ENCODE results near the gene LDLR.

DNA sequence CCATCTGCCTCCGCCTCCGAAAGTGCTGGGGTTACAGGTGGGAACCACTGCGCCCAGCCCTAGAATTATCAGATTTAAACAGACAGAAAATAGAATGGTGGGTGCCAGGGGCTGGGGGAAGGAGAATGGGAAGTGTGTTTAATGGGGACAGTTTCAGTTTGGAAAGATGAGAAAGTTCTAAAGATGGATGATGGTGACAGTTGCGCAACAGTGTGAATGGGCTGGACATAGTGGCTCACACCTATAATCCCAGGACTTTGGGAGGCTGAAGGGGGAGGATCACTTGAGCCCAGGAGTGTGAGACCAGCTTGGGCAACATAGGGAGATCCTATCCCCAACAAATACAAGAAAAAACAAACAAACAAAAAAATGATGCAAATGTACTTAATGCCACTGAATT, 92.2 kb downstream of the LDLR start:
- TF ChIP-seq, protein P1, sequence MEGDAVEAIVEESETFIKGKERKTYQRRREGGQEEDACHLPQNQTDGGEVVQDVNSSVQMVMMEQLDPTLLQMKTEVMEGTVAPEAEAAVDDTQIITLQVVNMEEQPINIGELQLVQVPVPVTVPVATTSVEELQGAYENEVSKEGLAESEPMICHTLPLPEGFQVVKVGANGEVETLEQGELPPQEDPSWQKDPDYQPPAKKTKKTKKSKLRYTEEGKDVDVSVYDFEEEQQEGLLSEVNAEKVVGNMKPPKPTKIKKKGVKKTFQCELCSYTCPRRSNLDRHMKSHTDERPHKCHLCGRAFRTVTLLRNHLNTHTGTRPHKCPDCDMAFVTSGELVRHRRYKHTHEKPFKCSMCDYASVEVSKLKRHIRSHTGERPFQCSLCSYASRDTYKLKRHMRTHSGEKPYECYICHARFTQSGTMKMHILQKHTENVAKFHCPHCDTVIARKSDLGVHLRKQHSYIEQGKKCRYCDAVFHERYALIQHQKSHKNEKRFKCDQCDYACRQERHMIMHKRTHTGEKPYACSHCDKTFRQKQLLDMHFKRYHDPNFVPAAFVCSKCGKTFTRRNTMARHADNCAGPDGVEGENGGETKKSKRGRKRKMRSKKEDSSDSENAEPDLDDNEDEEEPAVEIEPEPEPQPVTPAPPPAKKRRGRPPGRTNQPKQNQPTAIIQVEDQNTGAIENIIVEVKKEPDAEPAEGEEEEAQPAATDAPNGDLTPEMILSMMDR (IDR thresholded peaks at IDR 0.05): no peak
- TF ChIP-seq POLR2A (IDR thresholded peaks at IDR 0.05): no peak
